GM23338 (cell line): ENCODE results near the gene KCNG3. TPM values are rescaled to one million over a fixed set of nuclear protein-coding genes. Genes with fewer than 3 reads are reported as not detected.

Experiments used
- ATAC-seq: fragments of 200-7000 bp; cut with Tn5 transposase; 3 replicates; pipeline ENCODE4 v1.9.1; 2020
- DNase-seq: peaks from one replicate; pipeline ENCODE4 v3.0.0-alpha.2; 2015; ENCODE audit warnings: low spot score
- H2AFZ ChIP-seq: fragments of 200-600 bp; sonication (generic); 2 replicates; pipeline ENCODE4 v1.8.0; 2016; ENCODE audit warnings: antibody characterized with exemption, mild to moderate bottlenecking, moderate library complexity
- H3F3A ChIP-seq: fragments of 200-600 bp; sonication (generic); replicated peaks from 2 replicates; pipeline ENCODE4 v1.8.0; 2017; ENCODE audit warnings: antibody characterized with exemption, mixed run types, low read depth
- H3K27ac ChIP-seq: fragments of 200-600 bp; sonication (generic); 2 replicates; pipeline ENCODE4 v1.6.1; 2016; ENCODE audit warnings: low read depth
- H3K27me3 ChIP-seq: fragments of 200-600 bp; sonication (generic); 2 replicates; pipeline ENCODE4 v1.8.0; 2016; ENCODE audit warnings: mild to moderate bottlenecking, mixed run types, moderate library complexity; ENCODE audit not compliant: insufficient read depth
- H3K36me3 ChIP-seq: fragments of 200-600 bp; sonication (generic); 2 replicates; pipeline ENCODE4 v1.8.0; 2016; ENCODE audit warnings: mild to moderate bottlenecking; ENCODE audit not compliant: insufficient read depth
- H3K4me1 ChIP-seq: fragments of 200-600 bp; sonication (generic); 2 replicates; pipeline ENCODE4 v1.8.0; 2016; ENCODE audit warnings: mild to moderate bottlenecking, moderate library complexity; ENCODE audit not compliant: insufficient read depth
- H3K4me2 ChIP-seq: fragments of 200-600 bp; sonication (generic); 2 replicates; pipeline ENCODE4 v1.7.1; 2017; ENCODE audit warnings: mixed run types
- H3K4me3 ChIP-seq: fragments of 200-600 bp; sonication (generic); 2 replicates; pipeline ENCODE4 v1.6.1; 2016; ENCODE audit warnings: mixed run types
- H3K79me2 ChIP-seq: fragments of 200-600 bp; sonication (generic); replicated peaks from 2 replicates; pipeline ENCODE4 v1.8.0; 2017; ENCODE audit warnings: mild to moderate bottlenecking; ENCODE audit not compliant: insufficient read depth
- H3K9me2 ChIP-seq: fragments of 200-600 bp; sonication (generic); 2 replicates; pipeline ENCODE4 v1.8.0; 2017; ENCODE audit not compliant: insufficient read depth
- H4K20me1 ChIP-seq: fragments of 200-600 bp; sonication (generic); replicated peaks from 2 replicates; pipeline ENCODE4 v1.8.0; 2017; ENCODE audit warnings: mild to moderate bottlenecking; ENCODE audit not compliant: insufficient read depth
- H3K27ac Mint-ChIP-seq: 2 replicates; pipeline ENCODE4 v1.8.0; 2020; ENCODE audit warnings: inconsistent platforms, mild to moderate bottlenecking, moderate library complexity, mixed read lengths
- H3K27me3 Mint-ChIP-seq: 3 replicates; pipeline ENCODE4 v1.8.0; 2022; ENCODE audit warnings: low read depth, mild to moderate bottlenecking, moderate library complexity, mixed read lengths, inconsistent platforms; ENCODE audit not compliant: insufficient read depth, poor library complexity
- H3K36me3 Mint-ChIP-seq: 3 replicates; pipeline ENCODE4 v1.8.0; 2021; ENCODE audit warnings: low read depth, mild to moderate bottlenecking, inconsistent platforms, moderate library complexity, mixed read lengths
- H3K4me1 Mint-ChIP-seq: 3 replicates; pipeline ENCODE4 v1.8.0; 2020; ENCODE audit warnings: mild to moderate bottlenecking, inconsistent platforms, mixed read lengths
- H3K4me3 Mint-ChIP-seq: 3 replicates; pipeline ENCODE4 v1.8.0; 2021; ENCODE audit warnings: moderate library complexity, mild to moderate bottlenecking, inconsistent platforms, mixed read lengths
- H3K9me3 Mint-ChIP-seq: 3 replicates; pipeline ENCODE4 v1.8.0; 2020; ENCODE audit warnings: moderate library complexity, mild to moderate bottlenecking, inconsistent platforms, mixed read lengths
- CREB1 ChIP-seq: fragments of 250-450 bp; sonication (Bioruptor Pico); IDR thresholded peaks from 2 replicates; pipeline ENCODE4 v1.5.0; 2020; ENCODE audit warnings: low read depth, mild to moderate bottlenecking, moderate library complexity
- EZH2 ChIP-seq: fragments of 200-600 bp; sonication (generic); IDR thresholded peaks from one replicate; pipeline ENCODE4 v1.8.0; 2017; ENCODE audit warnings: antibody characterized with exemption, mild to moderate bottlenecking, low read depth; ENCODE audit not compliant: unreplicated experiment
- EZH2phosphoT487 ChIP-seq: fragments of 200-600 bp; sonication (generic); IDR thresholded peaks from one replicate; pipeline ENCODE4 v1.8.1; 2018; ENCODE audit warnings: antibody characterized with exemption; ENCODE audit not compliant: unreplicated experiment
- JUNB ChIP-seq: IDR thresholded peaks from one replicate; pipeline ENCODE4 v1.6.1; 2016; ENCODE audit warnings: antibody characterized with exemption; ENCODE audit not compliant: unreplicated experiment
- NANOG ChIP-seq: IDR thresholded peaks from 2 replicates; pipeline ENCODE4 v1.6.1; 2016; ENCODE audit warnings: antibody characterized with exemption, borderline replicate concordance
- POLR2AphosphoS5 ChIP-seq: IDR thresholded peaks from 2 replicates; pipeline ENCODE4 v1.6.1; 2016; ENCODE audit warnings: antibody characterized with exemption, low read depth
- STAT1 ChIP-seq: IDR thresholded peaks from one replicate; pipeline ENCODE4 v1.6.1; 2016; ENCODE audit warnings: antibody characterized with exemption; ENCODE audit not compliant: unreplicated experiment
- ZNF114 ChIP-seq: fragments of 250-450 bp; sonication (Bioruptor Pico); IDR thresholded peaks from 2 replicates; pipeline ENCODE4 v1.5.0; 2020; ENCODE audit warnings: mild to moderate bottlenecking, moderate library complexity
- ZNF331 ChIP-seq: fragments of 250-450 bp; sonication (Bioruptor Pico); IDR thresholded peaks from 2 replicates; pipeline ENCODE4 v1.5.0; 2020; ENCODE audit warnings: low read depth, mild to moderate bottlenecking, moderate library complexity
- polyA plus RNA-seq: library from polyadenylated mRNA; unstranded; fragments of >200 nt; fragmentation: Nextera tagmentation; extraction: Ambion mirVana; gene quantifications from 2 replicates; pipeline ENCODE4 v1.2.1, GENCODE V29; 2016
- total RNA-seq: library from RNA; depleted of rRNA; stranded (reverse); fragments of >200 nt; shearing (Covaris generic); gene quantifications from 2 replicates; pipeline ENCODE4 v1.2.3, GENCODE V29; 2014
- TF ChIP-seq, protein P1 (sequence below): IDR thresholded peaks from one replicate; pipeline ENCODE4 v1.6.1; 2018; ENCODE audit warnings: antibody characterized with exemption; ENCODE audit not compliant: unreplicated experiment
- TF ChIP-seq, protein P2 (sequence below), 2 experiments: fragments of 200-600 bp in 1 of 2; sonication (generic) in 1 of 2; conservative IDR thresholded peaks; 2 replicates each; pipeline versions ENCODE4 v1.5.1 to v1.6.1; 2016 to 2017; ENCODE audit warnings: antibody characterized with exemption in 2 of 2, low read depth in 2 of 2, mild to moderate bottlenecking in 2 of 2, moderate library complexity in 1 of 2
- TF ChIP-seq, protein P3 (sequence below): IDR thresholded peaks from 2 replicates; pipeline ENCODE4 v1.6.1; 2016; ENCODE audit warnings: antibody characterized with exemption
- TF ChIP-seq, protein P4 (sequence below): fragments of 250-450 bp; sonication (Bioruptor Pico); IDR thresholded peaks from 2 replicates; pipeline ENCODE4 v1.5.0; 2020; ENCODE audit warnings: mild to moderate bottlenecking, moderate library complexity

The KCNG3 gene
- total and polyA plus RNA-seq, 2 experiments from 2014 or later: 2.5 to 36.2 TPM

DNA sequence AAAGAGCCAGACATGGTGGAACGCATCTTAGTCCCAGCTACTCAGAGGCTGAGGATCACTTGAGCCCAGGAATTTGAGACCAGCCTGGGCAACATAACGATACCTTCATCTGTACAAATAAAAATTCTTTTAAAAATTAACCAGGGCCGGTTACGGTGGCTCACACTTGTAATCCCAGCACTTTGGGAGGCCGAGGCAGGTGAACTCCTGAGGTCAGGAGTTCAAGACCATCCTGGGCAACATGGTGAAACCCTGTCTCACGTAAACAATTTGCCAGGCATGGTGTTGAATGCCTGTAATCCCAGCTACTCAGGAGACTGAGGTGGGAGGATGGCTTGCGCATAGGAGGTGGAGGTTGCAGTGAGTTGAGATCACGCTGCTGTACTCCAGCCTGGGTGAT, 25.8 kb upstream of the KCNG3 start:
- Histone ChIP-seq H3K27me3 (no peaks in the 10 kb centered on the region), H3K79me2 (no peaks in the 10 kb centered on the region), H3K27ac (no peak overlapping the region), H2AFZ (no peak overlapping the region), H4K20me1 (no peaks in the 10 kb centered on the region), H3F3A (0 out of 2 replicates have a peak, but pooled peaks cover 6% of the 10 kb centered on the region), H3K4me3 (no peak overlapping the region), H3K9me2 (no peaks in the 10 kb centered on the region), H3K36me3 (no peaks in the 10 kb centered on the region), H3K4me2 (no peak overlapping the region), H3K4me1 (peaks cover 21% of the 10 kb centered on the region)
- TF ChIP-seq NANOG: no peak
- TF ChIP-seq EZH2: no peak
- TF ChIP-seq, protein P1, sequence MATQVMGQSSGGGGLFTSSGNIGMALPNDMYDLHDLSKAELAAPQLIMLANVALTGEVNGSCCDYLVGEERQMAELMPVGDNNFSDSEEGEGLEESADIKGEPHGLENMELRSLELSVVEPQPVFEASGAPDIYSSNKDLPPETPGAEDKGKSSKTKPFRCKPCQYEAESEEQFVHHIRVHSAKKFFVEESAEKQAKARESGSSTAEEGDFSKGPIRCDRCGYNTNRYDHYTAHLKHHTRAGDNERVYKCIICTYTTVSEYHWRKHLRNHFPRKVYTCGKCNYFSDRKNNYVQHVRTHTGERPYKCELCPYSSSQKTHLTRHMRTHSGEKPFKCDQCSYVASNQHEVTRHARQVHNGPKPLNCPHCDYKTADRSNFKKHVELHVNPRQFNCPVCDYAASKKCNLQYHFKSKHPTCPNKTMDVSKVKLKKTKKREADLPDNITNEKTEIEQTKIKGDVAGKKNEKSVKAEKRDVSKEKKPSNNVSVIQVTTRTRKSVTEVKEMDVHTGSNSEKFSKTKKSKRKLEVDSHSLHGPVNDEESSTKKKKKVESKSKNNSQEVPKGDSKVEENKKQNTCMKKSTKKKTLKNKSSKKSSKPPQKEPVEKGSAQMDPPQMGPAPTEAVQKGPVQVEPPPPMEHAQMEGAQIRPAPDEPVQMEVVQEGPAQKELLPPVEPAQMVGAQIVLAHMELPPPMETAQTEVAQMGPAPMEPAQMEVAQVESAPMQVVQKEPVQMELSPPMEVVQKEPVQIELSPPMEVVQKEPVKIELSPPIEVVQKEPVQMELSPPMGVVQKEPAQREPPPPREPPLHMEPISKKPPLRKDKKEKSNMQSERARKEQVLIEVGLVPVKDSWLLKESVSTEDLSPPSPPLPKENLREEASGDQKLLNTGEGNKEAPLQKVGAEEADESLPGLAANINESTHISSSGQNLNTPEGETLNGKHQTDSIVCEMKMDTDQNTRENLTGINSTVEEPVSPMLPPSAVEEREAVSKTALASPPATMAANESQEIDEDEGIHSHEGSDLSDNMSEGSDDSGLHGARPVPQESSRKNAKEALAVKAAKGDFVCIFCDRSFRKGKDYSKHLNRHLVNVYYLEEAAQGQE: no peak
- TF ChIP-seq ZNF331: no peak
- TF ChIP-seq, protein P2, sequence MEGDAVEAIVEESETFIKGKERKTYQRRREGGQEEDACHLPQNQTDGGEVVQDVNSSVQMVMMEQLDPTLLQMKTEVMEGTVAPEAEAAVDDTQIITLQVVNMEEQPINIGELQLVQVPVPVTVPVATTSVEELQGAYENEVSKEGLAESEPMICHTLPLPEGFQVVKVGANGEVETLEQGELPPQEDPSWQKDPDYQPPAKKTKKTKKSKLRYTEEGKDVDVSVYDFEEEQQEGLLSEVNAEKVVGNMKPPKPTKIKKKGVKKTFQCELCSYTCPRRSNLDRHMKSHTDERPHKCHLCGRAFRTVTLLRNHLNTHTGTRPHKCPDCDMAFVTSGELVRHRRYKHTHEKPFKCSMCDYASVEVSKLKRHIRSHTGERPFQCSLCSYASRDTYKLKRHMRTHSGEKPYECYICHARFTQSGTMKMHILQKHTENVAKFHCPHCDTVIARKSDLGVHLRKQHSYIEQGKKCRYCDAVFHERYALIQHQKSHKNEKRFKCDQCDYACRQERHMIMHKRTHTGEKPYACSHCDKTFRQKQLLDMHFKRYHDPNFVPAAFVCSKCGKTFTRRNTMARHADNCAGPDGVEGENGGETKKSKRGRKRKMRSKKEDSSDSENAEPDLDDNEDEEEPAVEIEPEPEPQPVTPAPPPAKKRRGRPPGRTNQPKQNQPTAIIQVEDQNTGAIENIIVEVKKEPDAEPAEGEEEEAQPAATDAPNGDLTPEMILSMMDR (conservative IDR thresholded peaks at IDR 0.05; ENCODE audit: low read depth in 2 of 2): no peak
- TF ChIP-seq, protein P3, sequence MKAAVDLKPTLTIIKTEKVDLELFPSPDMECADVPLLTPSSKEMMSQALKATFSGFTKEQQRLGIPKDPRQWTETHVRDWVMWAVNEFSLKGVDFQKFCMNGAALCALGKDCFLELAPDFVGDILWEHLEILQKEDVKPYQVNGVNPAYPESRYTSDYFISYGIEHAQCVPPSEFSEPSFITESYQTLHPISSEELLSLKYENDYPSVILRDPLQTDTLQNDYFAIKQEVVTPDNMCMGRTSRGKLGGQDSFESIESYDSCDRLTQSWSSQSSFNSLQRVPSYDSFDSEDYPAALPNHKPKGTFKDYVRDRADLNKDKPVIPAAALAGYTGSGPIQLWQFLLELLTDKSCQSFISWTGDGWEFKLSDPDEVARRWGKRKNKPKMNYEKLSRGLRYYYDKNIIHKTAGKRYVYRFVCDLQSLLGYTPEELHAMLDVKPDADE: no peak
- TF ChIP-seq STAT1: no peak
- no peak for TF ChIP-seq POLR2AphosphoS5
- TF ChIP-seq, protein P4, sequence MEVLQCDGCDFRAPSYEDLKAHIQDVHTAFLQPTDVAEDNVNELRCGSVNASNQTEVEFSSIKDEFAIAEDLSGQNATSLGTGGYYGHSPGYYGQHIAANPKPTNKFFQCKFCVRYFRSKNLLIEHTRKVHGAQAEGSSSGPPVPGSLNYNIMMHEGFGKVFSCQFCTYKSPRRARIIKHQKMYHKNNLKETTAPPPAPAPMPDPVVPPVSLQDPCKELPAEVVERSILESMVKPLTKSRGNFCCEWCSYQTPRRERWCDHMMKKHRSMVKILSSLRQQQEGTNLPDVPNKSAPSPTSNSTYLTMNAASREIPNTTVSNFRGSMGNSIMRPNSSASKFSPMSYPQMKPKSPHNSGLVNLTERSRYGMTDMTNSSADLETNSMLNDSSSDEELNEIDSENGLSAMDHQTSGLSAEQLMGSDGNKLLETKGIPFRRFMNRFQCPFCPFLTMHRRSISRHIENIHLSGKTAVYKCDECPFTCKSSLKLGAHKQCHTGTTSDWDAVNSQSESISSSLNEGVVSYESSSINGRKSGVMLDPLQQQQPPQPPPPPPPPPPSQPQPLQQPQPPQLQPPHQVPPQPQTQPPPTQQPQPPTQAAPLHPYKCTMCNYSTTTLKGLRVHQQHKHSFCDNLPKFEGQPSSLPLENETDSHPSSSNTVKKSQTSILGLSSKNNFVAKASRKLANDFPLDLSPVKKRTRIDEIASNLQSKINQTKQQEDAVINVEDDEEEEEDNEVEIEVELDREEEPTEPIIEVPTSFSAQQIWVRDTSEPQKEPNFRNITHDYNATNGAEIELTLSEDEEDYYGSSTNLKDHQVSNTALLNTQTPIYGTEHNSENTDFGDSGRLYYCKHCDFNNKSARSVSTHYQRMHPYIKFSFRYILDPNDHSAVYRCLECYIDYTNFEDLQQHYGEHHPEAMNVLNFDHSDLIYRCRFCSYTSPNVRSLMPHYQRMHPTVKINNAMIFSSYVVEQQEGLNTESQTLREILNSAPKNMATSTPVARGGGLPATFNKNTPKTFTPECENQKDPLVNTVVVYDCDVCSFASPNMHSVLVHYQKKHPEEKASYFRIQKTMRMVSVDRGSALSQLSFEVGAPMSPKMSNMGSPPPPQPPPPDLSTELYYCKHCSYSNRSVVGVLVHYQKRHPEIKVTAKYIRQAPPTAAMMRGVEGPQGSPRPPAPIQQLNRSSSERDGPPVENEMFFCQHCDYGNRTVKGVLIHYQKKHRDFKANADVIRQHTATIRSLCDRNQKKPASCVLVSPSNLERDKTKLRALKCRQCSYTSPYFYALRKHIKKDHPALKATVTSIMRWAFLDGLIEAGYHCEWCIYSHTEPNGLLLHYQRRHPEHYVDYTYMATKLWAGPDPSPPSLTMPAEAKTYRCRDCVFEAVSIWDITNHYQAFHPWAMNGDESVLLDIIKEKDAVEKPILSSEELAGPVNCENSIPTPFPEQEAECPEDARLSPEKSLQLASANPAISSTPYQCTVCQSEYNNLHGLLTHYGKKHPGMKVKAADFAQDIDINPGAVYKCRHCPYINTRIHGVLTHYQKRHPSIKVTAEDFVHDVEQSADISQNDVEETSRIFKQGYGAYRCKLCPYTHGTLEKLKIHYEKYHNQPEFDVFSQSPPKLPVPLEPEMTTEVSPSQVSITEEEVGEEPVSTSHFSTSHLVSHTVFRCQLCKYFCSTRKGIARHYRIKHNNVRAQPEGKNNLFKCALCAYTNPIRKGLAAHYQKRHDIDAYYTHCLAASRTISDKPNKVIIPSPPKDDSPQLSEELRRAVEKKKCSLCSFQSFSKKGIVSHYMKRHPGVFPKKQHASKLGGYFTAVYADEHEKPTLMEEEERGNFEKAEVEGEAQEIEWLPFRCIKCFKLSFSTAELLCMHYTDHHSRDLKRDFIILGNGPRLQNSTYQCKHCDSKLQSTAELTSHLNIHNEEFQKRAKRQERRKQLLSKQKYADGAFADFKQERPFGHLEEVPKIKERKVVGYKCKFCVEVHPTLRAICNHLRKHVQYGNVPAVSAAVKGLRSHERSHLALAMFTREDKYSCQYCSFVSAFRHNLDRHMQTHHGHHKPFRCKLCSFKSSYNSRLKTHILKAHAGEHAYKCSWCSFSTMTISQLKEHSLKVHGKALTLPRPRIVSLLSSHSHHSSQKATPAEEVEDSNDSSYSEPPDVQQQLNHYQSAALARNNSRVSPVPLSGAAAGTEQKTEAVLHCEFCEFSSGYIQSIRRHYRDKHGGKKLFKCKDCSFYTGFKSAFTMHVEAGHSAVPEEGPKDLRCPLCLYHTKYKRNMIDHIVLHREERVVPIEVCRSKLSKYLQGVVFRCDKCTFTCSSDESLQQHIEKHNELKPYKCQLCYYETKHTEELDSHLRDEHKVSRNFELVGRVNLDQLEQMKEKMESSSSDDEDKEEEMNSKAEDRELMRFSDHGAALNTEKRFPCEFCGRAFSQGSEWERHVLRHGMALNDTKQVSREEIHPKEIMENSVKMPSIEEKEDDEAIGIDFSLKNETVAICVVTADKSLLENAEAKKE (CRISPR knock-in tag): no peak
- TF ChIP-seq CREB1 (CRISPR knock-in tag): no peak
- TF ChIP-seq EZH2phosphoT487: no peak
- TF ChIP-seq JUNB: no peak
- no peak for TF ChIP-seq ZNF114 (CRISPR knock-in tag)
- Mint-ChIP-seq H3K27me3 (no peaks in the 10 kb centered on the region), H3K9me3 (no peaks in the 10 kb centered on the region), H3K4me1 (peaks cover 14% of the 10 kb centered on the region), H3K4me3 (no peak overlapping the region), H3K27ac (no peak overlapping the region), H3K36me3 (no peaks in the 10 kb centered on the region)
- DNase-seq: no peak
- no peak for ATAC-seq
